GM23338 (cell line): ENCODE measurements around the gene STAT5B. TPM values are rescaled to one million over a fixed set of nuclear protein-coding genes. Genes with fewer than 3 reads are reported as not detected.
"Not testable (repeated sequence)": the region's sequence is repeated elsewhere in the genome, so short reads cannot be mapped to it uniquely, and the experiment has no call there.

ENCODE experiments used
- ATAC-seq: fragments of 200-7000 bp; cut with Tn5 transposase; 3 replicates; pipeline ENCODE4 v1.9.1; 2020
- DNase-seq: peaks from one replicate; pipeline ENCODE4 v3.0.0-alpha.2; 2015; ENCODE audit warnings: low spot score
- H2AFZ ChIP-seq: fragments of 200-600 bp; sonication (generic); 2 replicates; pipeline ENCODE4 v1.8.0; 2016; ENCODE audit warnings: antibody characterized with exemption, mild to moderate bottlenecking, moderate library complexity
- H3F3A ChIP-seq: fragments of 200-600 bp; sonication (generic); replicated peaks from 2 replicates; pipeline ENCODE4 v1.8.0; 2017; ENCODE audit warnings: antibody characterized with exemption, mixed run types, low read depth
- H3K27ac ChIP-seq: fragments of 200-600 bp; sonication (generic); 2 replicates; pipeline ENCODE4 v1.6.1; 2016; ENCODE audit warnings: low read depth
- H3K27me3 ChIP-seq: fragments of 200-600 bp; sonication (generic); 2 replicates; pipeline ENCODE4 v1.8.0; 2016; ENCODE audit warnings: mild to moderate bottlenecking, mixed run types, moderate library complexity; ENCODE audit not compliant: insufficient read depth
- H3K36me3 ChIP-seq: fragments of 200-600 bp; sonication (generic); 2 replicates; pipeline ENCODE4 v1.8.0; 2016; ENCODE audit warnings: mild to moderate bottlenecking; ENCODE audit not compliant: insufficient read depth
- H3K4me1 ChIP-seq: fragments of 200-600 bp; sonication (generic); 2 replicates; pipeline ENCODE4 v1.8.0; 2016; ENCODE audit warnings: mild to moderate bottlenecking, moderate library complexity; ENCODE audit not compliant: insufficient read depth
- H3K4me2 ChIP-seq: fragments of 200-600 bp; sonication (generic); 2 replicates; pipeline ENCODE4 v1.7.1; 2017; ENCODE audit warnings: mixed run types
- H3K4me3 ChIP-seq: fragments of 200-600 bp; sonication (generic); 2 replicates; pipeline ENCODE4 v1.6.1; 2016; ENCODE audit warnings: mixed run types
- H3K79me2 ChIP-seq: fragments of 200-600 bp; sonication (generic); replicated peaks from 2 replicates; pipeline ENCODE4 v1.8.0; 2017; ENCODE audit warnings: mild to moderate bottlenecking; ENCODE audit not compliant: insufficient read depth
- H3K9me2 ChIP-seq: fragments of 200-600 bp; sonication (generic); 2 replicates; pipeline ENCODE4 v1.8.0; 2017; ENCODE audit not compliant: insufficient read depth
- H4K20me1 ChIP-seq: fragments of 200-600 bp; sonication (generic); replicated peaks from 2 replicates; pipeline ENCODE4 v1.8.0; 2017; ENCODE audit warnings: mild to moderate bottlenecking; ENCODE audit not compliant: insufficient read depth
- H3K27ac Mint-ChIP-seq: 2 replicates; pipeline ENCODE4 v1.8.0; 2020; ENCODE audit warnings: inconsistent platforms, mild to moderate bottlenecking, moderate library complexity, mixed read lengths
- H3K27me3 Mint-ChIP-seq: 3 replicates; pipeline ENCODE4 v1.8.0; 2022; ENCODE audit warnings: low read depth, mild to moderate bottlenecking, moderate library complexity, mixed read lengths, inconsistent platforms; ENCODE audit not compliant: insufficient read depth, poor library complexity
- H3K36me3 Mint-ChIP-seq: 3 replicates; pipeline ENCODE4 v1.8.0; 2021; ENCODE audit warnings: low read depth, mild to moderate bottlenecking, inconsistent platforms, moderate library complexity, mixed read lengths
- H3K4me1 Mint-ChIP-seq: 3 replicates; pipeline ENCODE4 v1.8.0; 2020; ENCODE audit warnings: mild to moderate bottlenecking, inconsistent platforms, mixed read lengths
- H3K4me3 Mint-ChIP-seq: 3 replicates; pipeline ENCODE4 v1.8.0; 2021; ENCODE audit warnings: moderate library complexity, mild to moderate bottlenecking, inconsistent platforms, mixed read lengths
- H3K9me3 Mint-ChIP-seq: 3 replicates; pipeline ENCODE4 v1.8.0; 2020; ENCODE audit warnings: moderate library complexity, mild to moderate bottlenecking, inconsistent platforms, mixed read lengths
- CREB1 ChIP-seq: fragments of 250-450 bp; sonication (Bioruptor Pico); IDR thresholded peaks from 2 replicates; pipeline ENCODE4 v1.5.0; 2020; ENCODE audit warnings: low read depth, mild to moderate bottlenecking, moderate library complexity
- EZH2 ChIP-seq: fragments of 200-600 bp; sonication (generic); IDR thresholded peaks from one replicate; pipeline ENCODE4 v1.8.0; 2017; ENCODE audit warnings: antibody characterized with exemption, mild to moderate bottlenecking, low read depth; ENCODE audit not compliant: unreplicated experiment
- EZH2phosphoT487 ChIP-seq: fragments of 200-600 bp; sonication (generic); IDR thresholded peaks from one replicate; pipeline ENCODE4 v1.8.1; 2018; ENCODE audit warnings: antibody characterized with exemption; ENCODE audit not compliant: unreplicated experiment
- POLR2AphosphoS5 ChIP-seq: IDR thresholded peaks from 2 replicates; pipeline ENCODE4 v1.6.1; 2016; ENCODE audit warnings: antibody characterized with exemption, low read depth
- STAT1 ChIP-seq: IDR thresholded peaks from one replicate; pipeline ENCODE4 v1.6.1; 2016; ENCODE audit warnings: antibody characterized with exemption; ENCODE audit not compliant: unreplicated experiment
- ZNF114 ChIP-seq: fragments of 250-450 bp; sonication (Bioruptor Pico); IDR thresholded peaks from 2 replicates; pipeline ENCODE4 v1.5.0; 2020; ENCODE audit warnings: mild to moderate bottlenecking, moderate library complexity
- ZNF331 ChIP-seq: fragments of 250-450 bp; sonication (Bioruptor Pico); IDR thresholded peaks from 2 replicates; pipeline ENCODE4 v1.5.0; 2020; ENCODE audit warnings: low read depth, mild to moderate bottlenecking, moderate library complexity
- polyA plus RNA-seq: library from polyadenylated mRNA; unstranded; fragments of >200 nt; fragmentation: Nextera tagmentation; extraction: Ambion mirVana; gene quantifications from 2 replicates; pipeline ENCODE4 v1.2.1, GENCODE V29; 2016
- total RNA-seq: library from RNA; depleted of rRNA; stranded (reverse); fragments of >200 nt; shearing (Covaris generic); gene quantifications from 2 replicates; pipeline ENCODE4 v1.2.3, GENCODE V29; 2014
- TF ChIP-seq, protein P1 (sequence below): IDR thresholded peaks from 2 replicates; pipeline ENCODE4 v1.6.1; 2016; ENCODE audit warnings: antibody characterized with exemption
- TF ChIP-seq, protein P2 (sequence below): IDR thresholded peaks from one replicate; pipeline ENCODE4 v1.6.1; 2018; ENCODE audit warnings: antibody characterized with exemption; ENCODE audit not compliant: unreplicated experiment

Gene STAT5B
- total and polyA plus RNA-seq, 2 experiments from 2014 or later: 13.9 to 60.5 TPM

DNA sequence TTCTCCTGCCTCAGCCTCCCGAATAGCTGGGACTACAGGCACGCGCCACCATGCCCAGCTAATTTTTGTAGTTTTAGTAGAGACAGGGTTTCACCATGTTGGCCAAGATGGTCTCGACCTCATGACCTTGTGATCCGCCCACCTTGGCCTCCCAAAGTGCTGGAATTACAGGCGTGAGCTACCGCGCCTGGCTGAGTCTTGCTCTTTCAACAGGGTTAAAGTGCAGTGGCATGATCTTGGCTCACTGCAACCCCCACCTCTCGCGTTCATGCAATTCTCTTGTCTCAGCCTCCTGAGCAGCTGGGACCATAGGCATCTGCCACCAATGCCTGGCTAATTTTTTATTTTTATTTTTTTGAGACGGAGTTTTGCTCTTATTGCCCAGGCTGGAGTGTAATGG is 31.0 kb downstream of the STAT5B start:
- peaks cover 74% of the 10 kb centered on the region for H3K79me2 ChIP-seq
- not testable (repeated sequence) for H4K20me1 ChIP-seq, H3K27ac ChIP-seq, H3K27ac Mint-ChIP-seq, H3K4me1 ChIP-seq, H3K4me2 ChIP-seq, H3K27me3 ChIP-seq, ATAC-seq, DNase-seq, H3K4me3 ChIP-seq, H3F3A ChIP-seq, H3K9me2 ChIP-seq, H3K27me3 Mint-ChIP-seq, H3K36me3 ChIP-seq, H3K36me3 Mint-ChIP-seq, H3K9me3 Mint-ChIP-seq, H2AFZ ChIP-seq, H3K4me3 Mint-ChIP-seq, H3K4me1 Mint-ChIP-seq

DNA sequence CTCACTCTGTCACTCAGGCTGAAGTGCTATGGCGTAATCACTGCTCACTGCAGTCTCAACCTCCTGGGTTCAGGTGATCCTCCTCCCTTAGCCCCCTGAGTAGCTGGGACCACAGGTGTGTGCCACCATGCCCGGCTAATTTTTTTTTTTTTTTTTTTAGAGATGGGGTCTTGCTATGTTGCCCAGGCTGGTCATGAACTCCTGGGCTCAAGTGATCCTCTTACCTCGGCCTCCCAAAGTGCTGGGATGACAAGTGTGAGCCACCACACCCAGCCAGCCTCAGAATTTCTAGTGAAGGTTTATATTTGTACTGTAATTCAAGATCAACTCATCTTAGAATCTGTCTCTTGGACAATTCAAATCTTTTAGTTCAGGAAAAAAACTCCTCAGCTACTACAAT is 32.1 kb downstream of the STAT5B start:
- H3K36me3 ChIP-seq, H2AFZ ChIP-seq, H3K4me3 ChIP-seq, H3K4me1 ChIP-seq, H3K36me3 Mint-ChIP-seq, H3K4me1 Mint-ChIP-seq, H3K27me3 ChIP-seq, H3K27ac Mint-ChIP-seq, DNase-seq, H3K9me3 Mint-ChIP-seq, H3K27me3 Mint-ChIP-seq, H3K9me2 ChIP-seq, H3F3A ChIP-seq, ATAC-seq, H3K4me3 Mint-ChIP-seq, H3K4me2 ChIP-seq, H4K20me1 ChIP-seq, H3K27ac ChIP-seq: not testable (repeated sequence)
- H3K79me2 ChIP-seq: peaks cover 74% of the 10 kb centered on the region

DNA sequence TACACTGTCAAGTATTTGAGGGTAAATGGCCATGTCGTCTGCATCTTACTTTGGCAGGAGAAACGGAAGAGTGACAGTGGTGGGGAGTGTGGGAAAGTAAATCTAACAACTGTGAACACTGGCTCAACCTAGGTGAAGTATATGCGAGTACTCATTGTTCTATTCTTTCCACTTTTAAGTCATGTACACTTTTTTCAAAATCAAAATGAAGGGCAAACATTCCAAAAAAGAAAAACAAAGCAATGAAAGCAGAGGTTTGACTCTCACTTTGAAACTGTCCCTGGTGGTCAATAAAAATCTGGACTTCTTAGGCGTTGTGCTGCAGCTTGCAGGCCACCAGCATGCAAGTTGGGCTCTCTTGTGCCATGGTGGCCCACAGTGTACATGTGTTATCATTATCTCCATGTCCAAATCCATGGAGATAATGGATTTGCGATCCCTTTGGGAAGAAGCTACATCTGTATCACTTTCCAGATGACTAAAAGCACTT is 32.7 kb downstream of the STAT5B start:
- ATAC-seq (no peak), DNase-seq (no peak)
- Histone ChIP-seq H3K27me3 (no peaks in the 10 kb centered on the region), H3K79me2 (peaks cover 73% of the 10 kb centered on the region), H3K27ac (peak overlapping the region; percentile 45; the same call in 1 of the 2 replicates), H3K9me2 (no peaks in the 10 kb centered on the region), H3K4me2 (no peak overlapping the region), H3K4me3 (no peak overlapping the region), H3K4me1 (no peaks in the 10 kb centered on the region; the same call in 1 of the 2 replicates), H3F3A (no peaks in the 10 kb centered on the region), H4K20me1 (peaks cover 4% of the 10 kb centered on the region), H2AFZ (no peak overlapping the region), H3K36me3 (no peaks in the 10 kb centered on the region)
- Mint-ChIP-seq H3K36me3 (no peaks in the 10 kb centered on the region), H3K27ac (no peak overlapping the region), H3K9me3 (no peaks in the 10 kb centered on the region), H3K4me1 (peaks cover 6% of the 10 kb centered on the region), H3K27me3 (no peaks in the 10 kb centered on the region), H3K4me3 (no peak overlapping the region)
- TF ChIP-seq, protein P1, sequence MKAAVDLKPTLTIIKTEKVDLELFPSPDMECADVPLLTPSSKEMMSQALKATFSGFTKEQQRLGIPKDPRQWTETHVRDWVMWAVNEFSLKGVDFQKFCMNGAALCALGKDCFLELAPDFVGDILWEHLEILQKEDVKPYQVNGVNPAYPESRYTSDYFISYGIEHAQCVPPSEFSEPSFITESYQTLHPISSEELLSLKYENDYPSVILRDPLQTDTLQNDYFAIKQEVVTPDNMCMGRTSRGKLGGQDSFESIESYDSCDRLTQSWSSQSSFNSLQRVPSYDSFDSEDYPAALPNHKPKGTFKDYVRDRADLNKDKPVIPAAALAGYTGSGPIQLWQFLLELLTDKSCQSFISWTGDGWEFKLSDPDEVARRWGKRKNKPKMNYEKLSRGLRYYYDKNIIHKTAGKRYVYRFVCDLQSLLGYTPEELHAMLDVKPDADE: no peak
- TF ChIP-seq EZH2phosphoT487 (no peak), ZNF331 (CRISPR knock-in tag) (no peak), POLR2AphosphoS5 (no peak), ZNF114 (CRISPR knock-in tag) (no peak), CREB1 (CRISPR knock-in tag) (no peak), STAT1 (no peak), EZH2 (no peak)
- TF ChIP-seq, protein P2, sequence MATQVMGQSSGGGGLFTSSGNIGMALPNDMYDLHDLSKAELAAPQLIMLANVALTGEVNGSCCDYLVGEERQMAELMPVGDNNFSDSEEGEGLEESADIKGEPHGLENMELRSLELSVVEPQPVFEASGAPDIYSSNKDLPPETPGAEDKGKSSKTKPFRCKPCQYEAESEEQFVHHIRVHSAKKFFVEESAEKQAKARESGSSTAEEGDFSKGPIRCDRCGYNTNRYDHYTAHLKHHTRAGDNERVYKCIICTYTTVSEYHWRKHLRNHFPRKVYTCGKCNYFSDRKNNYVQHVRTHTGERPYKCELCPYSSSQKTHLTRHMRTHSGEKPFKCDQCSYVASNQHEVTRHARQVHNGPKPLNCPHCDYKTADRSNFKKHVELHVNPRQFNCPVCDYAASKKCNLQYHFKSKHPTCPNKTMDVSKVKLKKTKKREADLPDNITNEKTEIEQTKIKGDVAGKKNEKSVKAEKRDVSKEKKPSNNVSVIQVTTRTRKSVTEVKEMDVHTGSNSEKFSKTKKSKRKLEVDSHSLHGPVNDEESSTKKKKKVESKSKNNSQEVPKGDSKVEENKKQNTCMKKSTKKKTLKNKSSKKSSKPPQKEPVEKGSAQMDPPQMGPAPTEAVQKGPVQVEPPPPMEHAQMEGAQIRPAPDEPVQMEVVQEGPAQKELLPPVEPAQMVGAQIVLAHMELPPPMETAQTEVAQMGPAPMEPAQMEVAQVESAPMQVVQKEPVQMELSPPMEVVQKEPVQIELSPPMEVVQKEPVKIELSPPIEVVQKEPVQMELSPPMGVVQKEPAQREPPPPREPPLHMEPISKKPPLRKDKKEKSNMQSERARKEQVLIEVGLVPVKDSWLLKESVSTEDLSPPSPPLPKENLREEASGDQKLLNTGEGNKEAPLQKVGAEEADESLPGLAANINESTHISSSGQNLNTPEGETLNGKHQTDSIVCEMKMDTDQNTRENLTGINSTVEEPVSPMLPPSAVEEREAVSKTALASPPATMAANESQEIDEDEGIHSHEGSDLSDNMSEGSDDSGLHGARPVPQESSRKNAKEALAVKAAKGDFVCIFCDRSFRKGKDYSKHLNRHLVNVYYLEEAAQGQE: no peak
